GM19372 (cell line): Measurements from ENCODE around the gene TAPT1.
A peak's percentile ranks its signal among the peaks of the same experiment; 100 is the strongest.
"Not testable (repeated sequence)": the region's sequence is repeated elsewhere in the genome, so short reads cannot be mapped to it uniquely, and the experiment has no call there.

ENCODE experiments used
- ATAC-seq: cut with Tn5 transposase; IDR thresholded peaks from one replicate; pipeline ENCODE4 v1.9.1; 2021; ENCODE audit warnings: mild to moderate bottlenecking, low read depth, moderate library complexity; ENCODE audit not compliant: unreplicated experiment

TAPT1 gene

GRCh38 chr4:16225863-16226815, at the start of gene TAPT1:
TAPT1 (minus strand) TSS chr4:16226471; CDS start chr4:16226457, 14 bp downstream.
- peak; percentile 66 for ATAC-seq

GRCh38 chr4:16271411-16271810, 45.1 kb upstream of the TAPT1 start:
- no peak for ATAC-seq

- ATAC-seq: no peak
Observed at GRCh38 chr4:16270454-16271328, 44.4 kb upstream of the TAPT1 start.

GRCh38 chr4:16269742-16270453, 43.6 kb upstream of the TAPT1 start:
- not testable (repeated sequence) for ATAC-seq

GRCh38 chr4:16269240-16269639, 43.0 kb upstream of the TAPT1 start:
- ATAC-seq: no peak

GRCh38 chr4:16268290-16268689, 42.0 kb upstream of the TAPT1 start:
- ATAC-seq: no peak

- ATAC-seq: no peak
Observed at GRCh38 chr4:16267639-16268038, 41.4 kb upstream of the TAPT1 start.

- no peak for ATAC-seq
Observed at GRCh38 chr4:16265820-16266219, 39.5 kb upstream of the TAPT1 start.

GRCh38 chr4:16264798-16265197, 38.5 kb upstream of the TAPT1 start:
- no peak for ATAC-seq

GRCh38 chr4:16263056-16263455, 36.8 kb upstream of the TAPT1 start:
- no peak for ATAC-seq

- no peak for ATAC-seq
Observed at GRCh38 chr4:16262188-16262587, 35.9 kb upstream of the TAPT1 start.

GRCh38 chr4:16261313-16261878, 35.1 kb upstream of the TAPT1 start:
- no peak for ATAC-seq

GRCh38 chr4:16259889-16260246, 33.6 kb upstream of the TAPT1 start:
- ATAC-seq: no peak

- no peak for ATAC-seq
Observed at GRCh38 chr4:16259241-16259888, 33.1 kb upstream of the TAPT1 start.

GRCh38 chr4:16257611-16258010, 31.3 kb upstream of the TAPT1 start:
- no peak for ATAC-seq

GRCh38 chr4:16256343-16256742, 30.1 kb upstream of the TAPT1 start:
- no peak for ATAC-seq

GRCh38 chr4:16255730-16256129, 29.5 kb upstream of the TAPT1 start:
- no peak for ATAC-seq

- ATAC-seq: no peak
Observed at GRCh38 chr4:16253127-16253960, 27.1 kb upstream of the TAPT1 start.
